T47D (cell line): ENCODE measurements around the gene TMEM178A.

ENCODE experiments used
- DNase-seq, 2 experiments: peaks; one replicate each; pipeline versions ENCODE4 v3.0.0 to v3.0.0-alpha.2; 2011 to 2012; ENCODE audit warnings: low read depth in 1 of 2, low spot score in 1 of 2
- JUND ChIP-seq: IDR thresholded peaks from 2 replicates; pipeline ENCODE4 v1.6.1; 2012; ENCODE audit warnings: low read depth
- in situ Hi-C: cut with HindIII; loops from 2 replicates; pipeline ENCODE4 v1.10.0; 2016; ENCODE audit warnings: low sequenced_read_pairs, low pct_unique_long_range_greater_than_20kb

The TMEM178A gene

DNA sequence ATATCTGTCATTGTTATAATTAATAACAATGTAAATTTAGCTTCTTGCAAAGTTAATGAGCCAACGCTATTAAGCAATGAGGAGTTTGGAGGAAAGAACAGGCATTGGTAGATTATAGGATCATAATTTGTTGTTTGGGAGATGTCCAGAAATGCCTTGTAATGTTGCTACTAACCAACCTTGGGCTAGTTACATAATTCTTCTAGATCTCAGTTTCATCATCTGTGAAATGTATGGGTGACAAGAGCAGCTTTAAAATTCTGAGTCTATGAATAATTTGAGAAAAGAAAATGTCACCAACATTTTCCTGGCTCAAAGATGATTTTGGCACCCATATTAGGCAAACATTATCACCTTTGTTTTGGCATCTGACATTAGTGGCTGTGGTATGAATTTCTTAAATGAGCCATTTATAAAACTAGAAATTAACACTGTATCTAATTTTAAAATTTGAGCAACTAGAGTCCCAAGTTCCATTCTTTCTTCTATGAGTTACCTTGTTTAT lies 2.9 kb downstream of the TMEM178A start:
- in situ Hi-C loops = no loop called here
- no peak for DNase-seq
- TF ChIP-seq JUND = no peak

DNA sequence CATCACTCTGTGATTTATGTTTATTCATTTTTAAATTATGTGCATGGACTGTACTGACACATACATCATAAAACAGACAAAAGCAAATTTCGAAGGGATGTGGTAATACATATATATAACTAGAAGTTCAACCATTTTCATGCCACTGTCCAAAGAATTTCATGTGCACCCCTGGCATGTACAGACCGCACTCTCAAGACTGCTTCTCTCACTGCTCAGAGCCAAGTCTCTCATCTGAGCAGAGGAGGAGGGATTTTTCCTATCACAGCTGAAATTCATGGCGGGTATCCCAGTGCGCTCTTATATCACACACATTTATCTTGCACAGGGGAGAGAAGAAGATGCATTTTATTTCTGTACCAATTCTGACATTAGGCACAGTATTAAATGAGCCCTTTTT lies 5.9 kb downstream of the TMEM178A start:
- TF ChIP-seq JUND = no peak
- in situ Hi-C loops = no loop called here
- no peak for DNase-seq

DNA sequence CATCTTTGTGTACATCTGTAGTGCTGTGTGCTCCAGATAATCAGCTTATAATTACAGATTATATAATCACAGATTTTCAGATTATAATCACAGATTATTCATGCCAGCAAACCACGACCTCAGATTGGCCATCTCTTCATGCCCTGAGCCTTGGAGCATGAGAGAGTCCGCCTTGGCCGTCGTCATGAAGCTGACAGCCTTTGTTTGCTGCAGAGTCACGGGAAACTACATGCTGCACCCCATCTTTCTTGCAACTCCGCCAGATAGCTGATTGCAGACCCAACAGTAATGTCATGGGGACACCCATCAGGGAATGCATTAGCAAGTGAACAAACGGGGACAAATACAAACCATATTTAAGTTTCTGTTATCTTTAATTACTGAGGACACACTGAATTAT lies 7.3 kb downstream of the TMEM178A start:
- no peak for TF ChIP-seq JUND
- in situ Hi-C loops = no loop called here
- DNase-seq = no peak

DNA sequence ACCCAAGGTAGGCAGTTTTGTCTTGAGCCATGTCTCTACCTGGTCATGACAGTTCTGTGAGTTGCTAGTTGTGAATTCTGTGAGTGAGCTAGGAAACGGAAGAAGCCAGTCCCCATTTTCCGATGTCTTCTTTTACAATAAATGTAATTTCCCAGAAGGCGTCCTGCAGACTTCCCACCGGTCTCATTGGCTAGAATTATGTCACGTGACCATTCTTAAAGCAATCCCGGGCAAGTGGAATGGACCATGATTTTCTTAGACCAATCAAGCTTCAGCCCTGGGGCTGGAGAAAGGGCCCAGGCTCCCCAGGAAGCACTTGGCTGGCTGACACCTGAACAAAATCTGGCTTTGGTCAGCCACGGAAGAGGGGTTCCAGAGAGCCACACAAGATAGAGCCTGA lies 10.6 kb downstream of the TMEM178A start:
- DNase-seq = no peak
- no peak for TF ChIP-seq JUND
- in situ Hi-C loops = no loop called here

DNA sequence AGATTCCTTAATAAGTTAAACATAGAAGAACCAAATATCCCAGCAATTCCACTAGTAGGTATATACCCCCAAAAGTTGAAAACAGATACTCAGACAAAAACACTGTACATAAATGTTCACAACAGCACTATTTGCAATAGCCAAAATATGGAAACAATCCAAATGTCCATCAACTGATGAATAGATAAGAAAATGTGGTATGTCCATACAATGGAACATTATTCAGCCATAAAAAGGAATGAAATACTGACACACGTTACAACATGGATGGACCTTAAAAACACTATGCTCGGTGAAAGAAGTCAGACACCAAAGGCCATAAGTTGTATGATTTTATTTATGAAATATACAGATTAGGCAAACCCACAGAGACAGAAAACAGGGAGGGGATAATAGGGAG lies 12.5 kb downstream of the TMEM178A start:
- DNase-seq = no peak
- TF ChIP-seq JUND = no peak
- in situ Hi-C loops = no loop called here

DNA sequence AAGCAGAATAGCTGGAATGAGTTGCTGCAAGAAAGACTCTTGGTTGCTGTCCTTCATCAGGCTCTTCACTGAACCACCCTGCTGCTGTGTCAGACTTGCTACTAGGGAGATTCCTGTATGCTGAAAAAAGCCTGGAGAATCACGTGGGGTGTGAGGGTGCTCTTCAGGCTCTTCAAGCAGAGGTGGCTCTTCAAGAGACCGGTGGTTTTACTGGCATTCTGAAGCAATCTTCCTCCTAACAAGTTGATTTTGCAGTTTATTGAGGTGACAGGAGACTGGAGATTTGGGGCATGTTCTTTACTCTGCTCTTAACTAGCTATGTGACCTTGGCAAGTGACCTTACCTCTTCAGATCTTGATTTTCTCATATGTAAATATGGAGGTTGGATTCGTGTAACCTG lies 14.1 kb downstream of the TMEM178A start:
- no peak for TF ChIP-seq JUND
- DNase-seq = no peak
- in situ Hi-C loops = no loop called here

DNA sequence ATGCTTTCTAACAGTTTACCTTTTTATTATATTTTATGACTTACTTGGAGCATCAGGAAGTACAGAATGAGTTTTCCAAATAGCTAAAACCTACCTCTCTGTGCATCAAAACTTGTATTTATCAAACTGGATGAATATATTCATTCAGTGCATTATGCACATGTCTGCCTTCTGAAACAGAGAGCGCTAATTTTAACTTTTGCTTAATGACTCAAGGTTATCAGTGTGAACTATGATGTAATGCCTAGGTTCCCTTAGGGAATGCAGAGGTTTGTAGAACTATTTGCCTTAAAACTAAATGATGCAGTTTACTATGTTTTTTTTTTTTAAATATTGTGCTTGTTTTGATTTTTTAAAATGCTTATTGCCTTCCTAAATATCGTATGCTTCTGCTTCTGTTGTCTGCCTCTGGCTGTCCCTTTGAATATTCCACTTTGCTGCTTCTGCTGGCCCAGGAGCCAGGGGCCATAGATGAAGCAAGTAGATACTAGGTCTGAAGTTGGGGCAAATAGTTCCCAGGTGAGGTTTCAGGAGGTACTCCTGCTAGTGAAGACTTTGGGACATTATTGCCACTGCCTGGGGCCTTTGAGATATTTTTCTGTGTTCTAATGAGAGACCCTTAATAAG lies 16.5 kb downstream of the TMEM178A start:
- no peak for TF ChIP-seq JUND
- DNase-seq = no peak
- in situ Hi-C loops = no loop called here

DNA sequence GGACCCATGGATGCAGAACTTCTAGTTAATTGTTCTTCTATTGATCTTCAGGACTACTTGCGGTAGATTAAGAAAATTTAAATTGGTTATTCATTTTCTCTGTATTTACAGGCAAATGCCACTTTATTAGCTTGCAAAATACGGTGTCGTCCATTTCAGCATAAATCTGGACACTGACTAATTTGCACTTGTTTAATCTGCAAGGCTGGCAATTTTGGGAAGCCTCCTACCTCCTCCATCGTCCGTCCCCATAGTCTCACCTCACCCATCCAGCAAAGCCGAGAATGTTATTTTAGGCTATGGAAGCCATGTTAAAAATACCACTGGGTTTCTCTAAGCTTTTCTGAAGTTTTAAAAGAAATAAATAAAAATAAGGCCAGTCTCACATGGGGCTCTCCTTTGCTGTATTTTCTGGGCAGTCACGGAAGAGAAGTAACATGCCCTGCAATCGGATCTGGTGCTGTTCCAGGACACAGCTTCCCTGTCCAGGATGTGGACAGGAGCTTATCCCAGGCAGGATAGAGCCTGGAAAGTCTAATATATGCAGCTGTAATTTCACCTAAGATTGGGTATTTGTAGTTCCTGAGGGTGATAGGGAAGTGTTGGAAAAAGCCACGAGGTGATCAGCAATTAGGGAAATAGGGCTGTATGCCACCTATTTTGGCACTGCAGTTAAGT lies 17.4 kb downstream of the TMEM178A start:
- no peak for DNase-seq
- in situ Hi-C loops = no loop called here
- no peak for TF ChIP-seq JUND

DNA sequence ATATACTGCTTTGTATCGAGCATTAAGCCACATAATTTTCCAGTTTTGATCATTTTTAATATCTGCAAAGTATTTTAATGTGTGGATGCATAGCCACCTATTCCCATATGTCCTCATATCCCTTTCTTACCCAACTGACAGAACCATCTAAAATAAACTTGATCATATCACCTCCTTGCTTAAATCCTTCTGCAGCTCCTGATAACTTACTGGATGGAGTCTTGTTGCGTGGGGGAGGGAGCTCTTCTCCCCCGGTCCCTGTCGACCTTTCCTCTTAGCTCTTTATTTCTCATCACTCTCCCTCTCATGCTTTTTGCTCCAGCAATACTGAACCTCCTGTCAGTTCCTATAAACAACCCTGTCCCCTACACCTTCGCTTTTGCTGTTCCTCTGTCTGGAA lies 18.7 kb downstream of the TMEM178A start:
- no peak for DNase-seq
- no peak for TF ChIP-seq JUND
- in situ Hi-C loops = no loop called here

DNA sequence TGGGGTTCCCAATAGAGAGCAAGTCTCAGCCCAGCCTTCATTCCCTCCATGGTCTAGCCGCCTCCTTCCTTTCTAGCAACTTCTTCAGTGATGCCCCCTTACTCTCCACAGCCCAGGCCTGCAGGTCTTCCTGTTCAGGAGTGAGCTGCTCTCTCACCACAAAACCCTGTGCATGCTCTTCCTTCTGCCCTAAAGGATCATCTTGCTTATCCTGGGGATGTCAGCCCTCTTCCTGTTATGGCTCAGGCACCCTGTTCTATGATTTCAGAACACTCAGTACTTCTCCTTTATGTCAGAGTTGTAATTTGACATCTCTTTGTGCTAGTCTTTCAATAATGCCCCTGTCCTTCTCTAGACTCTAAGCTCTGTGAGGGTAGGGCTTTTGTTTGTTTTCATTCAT lies 19.4 kb downstream of the TMEM178A start:
- in situ Hi-C loops = no loop called here

DNA sequence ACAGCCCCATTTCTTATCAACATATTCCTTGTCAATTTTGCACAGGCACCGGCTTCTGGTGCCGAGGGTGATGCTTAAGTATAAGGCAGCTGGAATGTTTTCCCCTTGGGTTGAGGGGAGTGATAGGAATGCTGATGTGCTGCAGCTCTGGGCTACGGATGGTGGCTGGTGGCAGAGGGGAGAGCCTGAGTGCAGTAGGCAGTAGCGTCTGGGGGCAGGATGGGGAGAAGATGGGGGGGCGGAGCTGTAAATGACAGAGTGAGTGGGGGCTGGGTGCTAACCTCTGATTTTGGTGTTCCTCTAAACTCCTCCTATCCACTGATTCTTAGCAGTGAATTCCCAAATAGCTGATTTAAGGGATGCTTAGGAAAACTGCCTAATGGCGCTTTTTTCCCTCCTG lies 20.7 kb downstream of the TMEM178A start:
- TF ChIP-seq JUND = no peak
- no peak for DNase-seq
- in situ Hi-C loops = no loop called here

More for the DNA sequence above, 19.4 kb downstream of the TMEM178A start:
- no peak for TF ChIP-seq JUND
- no peak for DNase-seq

DNA sequence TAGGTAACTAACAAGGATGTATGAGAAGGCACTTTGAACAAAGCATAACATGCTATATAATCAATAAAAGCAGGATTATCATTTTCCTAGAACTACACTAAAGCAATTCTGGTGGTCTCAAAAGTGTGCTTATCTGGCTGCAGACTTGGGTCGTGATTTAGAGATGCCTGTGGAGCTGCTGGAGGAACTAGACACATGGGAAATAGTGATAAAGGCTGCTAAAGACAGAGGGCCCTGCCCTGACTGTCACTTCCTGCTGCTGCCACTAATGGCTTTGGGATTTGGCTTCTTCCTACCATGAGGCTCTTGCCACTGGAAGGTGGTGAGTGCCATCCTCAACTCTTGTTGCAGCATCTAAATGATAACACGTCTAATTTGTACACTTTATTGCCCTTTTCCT lies 22.5 kb downstream of the TMEM178A start:
- DNase-seq = no peak
- TF ChIP-seq JUND = no peak
- in situ Hi-C loops = no loop called here

DNA sequence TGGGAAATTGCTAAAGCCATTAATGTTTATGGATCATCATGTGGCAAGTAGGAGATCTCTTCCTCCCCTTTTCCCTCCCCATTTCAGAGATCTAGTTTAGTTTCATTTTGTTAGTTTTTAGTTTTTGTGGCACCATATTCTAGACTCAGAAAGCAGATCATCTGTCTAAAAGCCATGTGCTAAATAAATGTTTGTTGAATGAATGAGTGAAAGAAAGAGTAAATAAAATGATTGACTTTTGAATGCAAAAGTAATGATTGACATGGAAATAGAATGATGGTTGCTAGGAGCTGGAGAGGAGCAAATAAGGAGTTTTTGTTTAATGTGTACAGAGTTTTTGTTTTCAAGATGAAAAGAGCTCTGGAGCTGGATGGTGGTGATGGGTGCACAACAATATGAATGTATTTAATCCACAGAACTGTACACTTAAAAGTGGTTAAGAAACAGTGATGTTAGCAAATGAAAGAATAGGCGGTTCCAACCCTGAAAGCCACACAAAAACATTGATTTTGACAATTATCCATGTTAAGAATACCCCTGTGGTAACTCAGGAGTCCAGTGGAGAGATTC lies 23.6 kb downstream of the TMEM178A start:
- peak in 1 of 2 experiments; percentile 9 for DNase-seq
- TF ChIP-seq JUND = no peak
- in situ Hi-C loops = no loop called here
